ENCODE results near the gene GPC5. TPM values are rescaled to one million over a fixed set of nuclear protein-coding genes. Genes with fewer than 3 reads are reported as not detected.
"Not testable (repeated sequence)": the region's sequence is repeated elsewhere in the genome, so short reads cannot be mapped to it uniquely, and the experiment has no call there.

GPC5 gene
- total RNA-seq, 1 donor from 2014 or later: 2.5 TPM

- Mint-ChIP-seq H3K27ac (no peak overlapping the region), H3K4me3 (no peak overlapping the region), H3K27me3 (ENCODE audit: low read depth) (no peaks in the 10 kb centered on the region), H3K4me1 (peaks cover 4% of the 10 kb centered on the region), H3K9me3 (peaks cover 18% of the 10 kb centered on the region), H3K36me3 (peaks cover 2% of the 10 kb centered on the region)
- TF ChIP-seq, protein P1, sequence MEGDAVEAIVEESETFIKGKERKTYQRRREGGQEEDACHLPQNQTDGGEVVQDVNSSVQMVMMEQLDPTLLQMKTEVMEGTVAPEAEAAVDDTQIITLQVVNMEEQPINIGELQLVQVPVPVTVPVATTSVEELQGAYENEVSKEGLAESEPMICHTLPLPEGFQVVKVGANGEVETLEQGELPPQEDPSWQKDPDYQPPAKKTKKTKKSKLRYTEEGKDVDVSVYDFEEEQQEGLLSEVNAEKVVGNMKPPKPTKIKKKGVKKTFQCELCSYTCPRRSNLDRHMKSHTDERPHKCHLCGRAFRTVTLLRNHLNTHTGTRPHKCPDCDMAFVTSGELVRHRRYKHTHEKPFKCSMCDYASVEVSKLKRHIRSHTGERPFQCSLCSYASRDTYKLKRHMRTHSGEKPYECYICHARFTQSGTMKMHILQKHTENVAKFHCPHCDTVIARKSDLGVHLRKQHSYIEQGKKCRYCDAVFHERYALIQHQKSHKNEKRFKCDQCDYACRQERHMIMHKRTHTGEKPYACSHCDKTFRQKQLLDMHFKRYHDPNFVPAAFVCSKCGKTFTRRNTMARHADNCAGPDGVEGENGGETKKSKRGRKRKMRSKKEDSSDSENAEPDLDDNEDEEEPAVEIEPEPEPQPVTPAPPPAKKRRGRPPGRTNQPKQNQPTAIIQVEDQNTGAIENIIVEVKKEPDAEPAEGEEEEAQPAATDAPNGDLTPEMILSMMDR (IDR thresholded peaks at IDR 0.05; ENCODE audit: unreplicated experiment): no peak
- no peak for DNase-seq (ENCODE audit: low spot score in 2 of 2, unreplicated experiment in 2 of 2)
These were observed 498.1 kb downstream of the GPC5 start for GRCh38 chr13:91896547-91896946.

DNA sequence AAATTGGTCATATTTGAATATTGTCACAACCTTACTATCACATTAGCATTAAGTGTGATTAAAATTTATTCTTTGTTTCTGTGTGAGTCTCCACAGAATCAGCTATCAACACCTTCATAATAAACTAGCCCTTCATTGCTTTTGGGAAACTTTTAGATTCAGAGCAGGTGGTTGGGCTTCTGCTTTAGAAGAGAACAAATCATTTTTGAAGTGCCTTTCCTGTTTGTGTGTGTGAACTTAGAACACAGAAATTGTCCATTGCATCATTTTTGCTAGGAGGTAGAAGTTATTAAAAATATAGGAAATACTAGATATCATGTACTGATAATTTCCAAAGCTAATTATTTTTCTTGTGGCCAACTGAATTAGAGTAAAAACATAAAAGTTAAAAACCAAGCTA is 500.6 kb downstream of the GPC5 start:
- not testable (repeated sequence) for H3K4me3 Mint-ChIP-seq; H3K27ac Mint-ChIP-seq; DNase-seq (ENCODE audit: low spot score in 2 of 2, unreplicated experiment in 2 of 2); H3K4me1 Mint-ChIP-seq; H3K27me3 Mint-ChIP-seq (ENCODE audit: low read depth); H3K36me3 Mint-ChIP-seq
- peaks cover 16% of the 10 kb centered on the region for H3K9me3 Mint-ChIP-seq

GRCh38 chr13:91902291-91902690 is 503.9 kb downstream of the GPC5 start:
- peaks cover 7% of the 10 kb centered on the region for H3K4me1 Mint-ChIP-seq
- DNase-seq (ENCODE audit: low spot score in 2 of 2, unreplicated experiment in 2 of 2): no peak
- TF ChIP-seq, protein P1 (IDR thresholded peaks at IDR 0.05; ENCODE audit: unreplicated experiment): no peak
- H3K27ac Mint-ChIP-seq: no peak overlapping the region
- no peaks in the 10 kb centered on the region for H3K27me3 Mint-ChIP-seq (ENCODE audit: low read depth)
- no peak overlapping the region for H3K4me3 Mint-ChIP-seq
- H3K9me3 Mint-ChIP-seq: peaks cover 4% of the 10 kb centered on the region
- H3K36me3 Mint-ChIP-seq: no peaks in the 10 kb centered on the region

DNA sequence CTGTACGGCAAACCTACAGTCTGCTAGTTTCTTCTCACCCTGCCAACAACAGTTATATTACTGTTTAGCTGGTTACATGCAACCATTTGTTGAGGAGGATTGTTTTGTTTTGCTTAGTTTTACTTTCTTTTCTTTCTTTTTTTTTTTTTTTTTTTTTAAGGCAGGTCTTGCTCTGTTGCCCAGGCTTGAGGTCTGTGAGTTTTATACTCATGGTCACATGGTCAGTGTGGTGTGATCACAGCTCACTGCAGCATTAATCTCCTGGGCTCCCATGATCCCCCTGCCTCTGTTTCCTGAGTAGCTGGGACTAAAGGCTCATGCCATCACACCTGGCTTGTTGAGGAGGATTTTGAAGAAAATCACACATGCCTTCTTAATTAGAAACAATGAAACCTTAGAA is 505.6 kb downstream of the GPC5 start:
- no peaks in the 10 kb centered on the region for H3K36me3 Mint-ChIP-seq
- no peaks in the 10 kb centered on the region for H3K27me3 Mint-ChIP-seq (ENCODE audit: low read depth)

GRCh38 chr13:91904597-91904996 is 506.2 kb downstream of the GPC5 start:
- Mint-ChIP-seq H3K27ac (no peak overlapping the region), H3K27me3 (ENCODE audit: low read depth) (no peaks in the 10 kb centered on the region), H3K9me3 (peaks cover 4% of the 10 kb centered on the region), H3K4me1 (peaks cover 7% of the 10 kb centered on the region), H3K4me3 (no peak overlapping the region), H3K36me3 (no peaks in the 10 kb centered on the region)
- DNase-seq (ENCODE audit: low spot score in 2 of 2, unreplicated experiment in 2 of 2): no peak
- TF ChIP-seq, protein P1 (IDR thresholded peaks at IDR 0.05; ENCODE audit: unreplicated experiment): no peak

More for the DNA sequence above, 505.6 kb downstream of the GPC5 start:
- TF ChIP-seq, protein P1 (IDR thresholded peaks at IDR 0.05; ENCODE audit: unreplicated experiment): no peak
- no peak for DNase-seq (ENCODE audit: low spot score in 2 of 2, unreplicated experiment in 2 of 2)
- H3K4me3 Mint-ChIP-seq: no peak overlapping the region
- H3K4me1 Mint-ChIP-seq: peaks cover 7% of the 10 kb centered on the region
- peaks cover 4% of the 10 kb centered on the region for H3K9me3 Mint-ChIP-seq
- H3K27ac Mint-ChIP-seq: no peak overlapping the region

DNA sequence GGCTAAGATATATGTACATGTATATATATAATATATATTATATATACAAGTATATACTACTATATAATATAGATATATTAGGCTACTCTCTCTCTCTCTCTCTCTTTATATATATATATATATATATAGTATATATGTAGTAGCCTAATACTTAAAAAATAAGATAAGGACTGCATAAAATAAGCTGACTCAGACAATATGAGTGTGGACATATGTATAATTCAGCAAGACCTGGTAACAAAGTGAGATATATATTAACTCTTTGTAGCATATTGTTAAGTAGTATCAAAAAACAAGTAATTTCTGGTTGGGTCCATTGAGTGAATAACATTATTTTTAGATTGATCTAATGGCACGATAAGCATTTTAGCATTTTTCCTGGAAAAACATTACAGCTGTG is 509.0 kb downstream of the GPC5 start:
- H3K4me3 Mint-ChIP-seq: no peak overlapping the region
- peaks cover 5% of the 10 kb centered on the region for H3K4me1 Mint-ChIP-seq
- H3K36me3 Mint-ChIP-seq: no peaks in the 10 kb centered on the region
- no peaks in the 10 kb centered on the region for H3K27me3 Mint-ChIP-seq (ENCODE audit: low read depth)
- DNase-seq (ENCODE audit: low spot score in 2 of 2, unreplicated experiment in 2 of 2): no peak
- no peak overlapping the region for H3K27ac Mint-ChIP-seq
- H3K9me3 Mint-ChIP-seq: peaks cover 4% of the 10 kb centered on the region
- TF ChIP-seq, protein P1 (IDR thresholded peaks at IDR 0.05; ENCODE audit: unreplicated experiment): no peak
